HL-60 (cell line): Measurements from ENCODE around the gene KHDRBS1.

Experiments used
- CTCF ChIP-seq: IDR thresholded peaks from one replicate; pipeline ENCODE4 v1.5.1; 2011; ENCODE audit warnings: low read length, control low read depth, inconsistent platforms; ENCODE audit not compliant: insufficient read depth
- GABPA ChIP-seq: IDR thresholded peaks from 2 replicates; pipeline ENCODE4 v1.6.1; 2012; ENCODE audit warnings: low read depth
- POLR2AphosphoS5 ChIP-seq: IDR thresholded peaks from 2 replicates; pipeline ENCODE4 v1.6.1; 2012; ENCODE audit warnings: low read depth
- REST ChIP-seq: IDR thresholded peaks from 2 replicates; pipeline ENCODE4 v1.6.1; 2012; ENCODE audit warnings: low read depth; ENCODE audit not compliant: insufficient replicate concordance
- SPI1 ChIP-seq: IDR thresholded peaks from 2 replicates; pipeline ENCODE4 v1.6.1; 2012; ENCODE audit warnings: low read depth, mild to moderate bottlenecking, borderline replicate concordance

DNA sequence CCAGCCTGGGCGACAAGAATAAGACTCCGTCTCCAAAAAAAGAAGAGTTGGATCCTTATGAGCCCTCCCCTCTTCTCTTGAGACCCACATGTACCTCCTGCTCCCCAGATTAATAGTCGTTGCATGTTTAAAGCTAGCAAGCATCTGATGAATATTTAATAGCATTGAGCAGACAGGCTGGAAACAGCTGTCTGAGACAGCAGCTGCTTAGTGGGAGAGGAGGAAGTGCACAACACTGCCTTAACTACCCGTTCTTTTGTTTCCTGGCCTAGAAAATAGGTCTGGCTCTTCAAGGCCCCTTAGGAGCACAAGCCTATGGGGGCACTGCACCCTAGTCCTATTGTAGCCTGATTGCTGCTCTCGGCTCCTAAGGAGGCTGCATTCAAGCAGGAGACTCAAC, 41.7 kb downstream of the KHDRBS1 start:
- TF ChIP-seq CTCF: no peak
- TF ChIP-seq SPI1: no peak
- TF ChIP-seq POLR2AphosphoS5: no peak
- TF ChIP-seq GABPA: no peak
- no peak for TF ChIP-seq REST
